Measurements from ENCODE around the gene ADM5.

ADM5 gene

DNA sequence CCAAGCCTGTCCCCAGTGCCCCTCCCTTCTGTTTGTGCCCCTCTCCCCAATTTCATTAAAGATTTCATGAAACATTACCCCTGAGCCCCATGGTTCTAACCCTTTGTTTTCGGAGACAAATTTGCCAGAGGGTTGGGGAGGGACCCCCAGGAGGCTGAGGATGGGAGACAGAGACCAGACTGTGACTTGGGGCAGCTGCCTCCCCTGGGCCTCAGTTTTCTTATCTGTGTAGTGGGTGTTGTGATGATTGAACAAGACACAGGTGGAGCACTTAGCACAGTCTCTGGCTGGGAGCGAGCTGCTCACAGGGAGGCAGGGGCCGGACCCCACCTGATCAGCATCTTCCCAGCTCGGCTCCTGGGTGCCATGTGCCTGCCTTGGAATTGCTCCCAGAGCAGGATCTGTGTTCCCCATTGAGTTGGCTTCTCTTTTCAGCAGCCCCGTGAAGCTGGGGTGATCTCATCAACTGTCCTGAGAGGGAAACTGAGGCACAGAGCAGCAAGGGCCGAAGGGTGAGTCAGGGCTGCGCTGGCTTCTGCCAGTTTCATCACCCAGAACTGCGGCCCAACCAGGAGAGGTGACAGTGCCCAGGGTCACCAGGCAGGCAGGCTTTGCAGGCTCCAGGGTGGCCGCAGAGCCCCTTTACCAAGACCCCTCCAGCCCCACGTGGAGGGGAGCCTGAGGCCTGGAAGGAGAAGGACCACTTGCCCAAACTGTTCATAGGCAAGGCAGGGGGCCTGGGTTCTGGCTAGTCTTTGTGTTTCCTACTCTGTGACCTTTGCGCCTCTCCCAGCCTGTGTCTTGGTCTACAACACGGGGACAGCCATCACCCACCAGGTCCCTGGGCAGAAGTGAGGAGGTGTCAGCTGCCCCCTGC is 30.6 kb upstream of the ADM5 start:
- no peak for DNase-seq (ENCODE audit: low spot score)

DNA sequence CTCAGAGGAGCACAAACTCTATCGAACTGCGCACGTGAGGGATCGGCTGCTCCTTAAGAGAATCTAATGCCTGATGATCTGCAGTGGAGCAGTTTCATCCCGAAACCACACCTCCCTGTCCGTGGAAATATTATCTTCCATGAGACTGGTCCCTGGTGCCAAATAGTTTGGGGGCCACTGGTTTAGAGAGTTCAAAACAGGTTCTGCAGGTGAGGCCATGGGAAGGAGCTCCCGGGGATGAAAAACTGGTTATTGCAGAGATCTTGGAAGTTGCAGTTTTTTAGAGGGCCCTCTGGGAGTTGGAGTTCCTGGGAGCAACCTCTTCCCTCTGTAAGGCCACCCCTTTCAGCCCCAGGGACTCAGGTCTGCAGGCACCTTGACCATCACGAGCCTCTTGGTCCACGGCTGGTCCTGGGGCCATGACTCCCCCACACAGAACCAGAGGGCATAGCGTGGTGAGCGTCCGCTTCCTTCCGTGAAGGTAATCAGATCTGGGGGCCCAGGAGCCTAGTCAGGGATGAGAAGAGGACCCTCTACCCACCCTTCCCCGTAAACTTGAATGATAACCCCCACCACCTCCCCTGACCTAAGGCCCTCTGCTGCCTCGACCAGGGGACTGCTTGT is 28.9 kb upstream of the ADM5 start:
- DNase-seq (ENCODE audit: low spot score) = no peak

DNA sequence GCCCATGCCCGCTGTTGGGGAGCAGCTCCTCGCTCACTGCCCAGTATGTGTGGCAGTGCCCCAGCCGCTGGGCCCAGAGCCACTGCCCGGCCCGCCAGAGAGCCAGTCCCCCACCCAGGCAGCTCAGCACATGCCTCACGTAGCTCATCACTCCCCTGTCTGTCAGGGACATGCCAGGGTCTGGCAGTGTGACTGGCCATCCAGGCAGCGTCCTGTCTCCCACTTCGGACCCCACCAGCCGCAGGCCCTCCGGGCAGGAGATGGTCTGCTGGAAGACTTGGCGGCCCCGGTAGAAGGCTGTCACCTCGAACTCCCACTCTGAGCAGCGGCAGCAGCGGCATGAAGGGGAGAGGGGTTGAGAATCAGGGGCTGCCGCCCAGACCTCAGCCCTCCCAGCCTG is 27.4 kb upstream of the ADM5 start:
- no peak for DNase-seq (ENCODE audit: low spot score)

DNA sequence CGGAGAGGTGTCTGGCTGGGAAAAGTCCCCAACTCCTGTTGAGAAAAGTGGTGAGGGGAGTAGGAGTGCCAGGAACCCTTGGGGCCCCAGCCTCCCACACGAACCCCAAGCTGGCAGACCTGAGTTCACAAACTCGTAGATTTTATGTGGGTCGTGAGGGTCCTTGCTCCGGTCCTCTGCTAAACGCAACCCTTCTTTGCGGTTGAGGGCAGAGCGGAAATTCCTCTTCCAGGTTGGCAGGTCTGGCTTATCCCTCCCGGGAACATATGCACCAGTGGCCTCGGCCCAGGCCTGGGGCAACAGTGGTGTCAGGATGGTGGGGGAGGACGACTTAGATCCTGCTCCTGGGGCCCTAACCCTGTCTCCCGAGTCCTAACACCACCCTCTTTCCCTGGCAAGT is 26.2 kb upstream of the ADM5 start:
- DNase-seq (ENCODE audit: low spot score) = no peak

- DNase-seq (ENCODE audit: low spot score) = peak; percentile 84
Measured at GRCh38 chr19:49664171-49665035, 25.0 kb upstream of the ADM5 start.

DNA sequence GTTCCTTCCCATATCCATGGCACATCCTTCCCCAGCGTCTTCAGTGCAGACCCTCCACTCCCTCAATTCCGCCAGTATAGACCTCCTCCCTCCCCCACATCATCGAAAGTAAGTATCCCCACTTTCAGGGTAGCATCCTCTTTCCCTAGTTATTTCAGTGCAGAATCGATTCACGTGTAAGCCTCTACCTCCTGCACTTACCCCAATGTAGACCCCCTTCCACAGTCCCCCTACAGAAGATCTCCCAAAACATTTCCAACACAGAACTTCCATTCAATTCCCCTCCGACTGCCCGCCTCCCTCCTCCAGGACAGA is 24.4 kb upstream of the ADM5 start:
- DNase-seq (ENCODE audit: low spot score) = no peak

DNA sequence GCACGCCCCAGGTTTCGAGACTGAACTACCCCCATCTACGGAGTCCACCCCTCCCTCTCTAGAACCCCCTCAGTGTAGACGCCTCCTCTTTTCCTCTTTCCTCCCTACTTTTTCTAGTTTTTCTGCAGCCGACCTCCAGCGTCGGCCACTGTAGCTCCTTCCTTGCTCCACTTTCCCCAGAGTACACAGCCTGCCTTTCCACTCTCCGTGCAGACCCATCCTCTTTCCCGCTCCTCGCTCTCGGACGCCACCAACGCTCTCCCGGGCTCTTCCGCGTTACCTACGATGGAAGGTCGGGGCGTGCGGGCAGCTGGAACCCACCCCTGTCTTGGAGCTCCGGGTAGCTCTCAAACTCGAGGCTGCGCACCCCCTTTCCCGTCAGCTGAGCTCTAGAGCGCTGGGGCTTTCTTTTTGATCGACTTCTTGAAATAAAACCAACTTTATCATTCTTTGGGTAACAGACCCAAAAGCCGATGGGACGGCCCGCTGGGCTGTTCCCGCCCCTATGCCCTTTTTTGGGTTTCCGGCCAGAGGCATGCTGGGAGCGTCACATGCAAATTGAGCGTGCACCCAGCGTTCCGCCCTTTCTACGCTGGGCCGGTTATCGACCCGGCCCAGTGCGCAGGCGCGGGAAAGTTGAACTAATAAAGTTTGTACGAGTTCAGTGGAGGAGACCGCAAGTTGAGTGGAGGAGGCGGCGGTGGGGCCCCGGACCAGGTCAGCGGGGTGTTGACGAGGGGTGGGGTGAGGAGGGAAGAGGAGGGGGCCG is 23.9 kb upstream of the ADM5 start, which contains the start of the genes BCL2L12 and IRF3:
BCL2L12 (plus strand) TSS at position 583 of the 769 bp plus-strand sequence. CDS start 760 bp downstream, outside the sequence.
IRF3 (minus strand) TSS at position 507 of the 769 bp plus-strand sequence. CDS start 1,019 bp downstream, outside the sequence.
- peak; percentile 95 for DNase-seq (ENCODE audit: low spot score)

- no peak for DNase-seq (ENCODE audit: low spot score)
Measured at GRCh38 chr19:49666120-49666444, 23.3 kb upstream of the ADM5 start.

- no peak for DNase-seq (ENCODE audit: low spot score)
Measured at GRCh38 chr19:49667473-49667872, 21.9 kb upstream of the ADM5 start.

- no peak for DNase-seq (ENCODE audit: low spot score)
Measured at GRCh38 chr19:49669516-49669915, 19.9 kb upstream of the ADM5 start.

DNA sequence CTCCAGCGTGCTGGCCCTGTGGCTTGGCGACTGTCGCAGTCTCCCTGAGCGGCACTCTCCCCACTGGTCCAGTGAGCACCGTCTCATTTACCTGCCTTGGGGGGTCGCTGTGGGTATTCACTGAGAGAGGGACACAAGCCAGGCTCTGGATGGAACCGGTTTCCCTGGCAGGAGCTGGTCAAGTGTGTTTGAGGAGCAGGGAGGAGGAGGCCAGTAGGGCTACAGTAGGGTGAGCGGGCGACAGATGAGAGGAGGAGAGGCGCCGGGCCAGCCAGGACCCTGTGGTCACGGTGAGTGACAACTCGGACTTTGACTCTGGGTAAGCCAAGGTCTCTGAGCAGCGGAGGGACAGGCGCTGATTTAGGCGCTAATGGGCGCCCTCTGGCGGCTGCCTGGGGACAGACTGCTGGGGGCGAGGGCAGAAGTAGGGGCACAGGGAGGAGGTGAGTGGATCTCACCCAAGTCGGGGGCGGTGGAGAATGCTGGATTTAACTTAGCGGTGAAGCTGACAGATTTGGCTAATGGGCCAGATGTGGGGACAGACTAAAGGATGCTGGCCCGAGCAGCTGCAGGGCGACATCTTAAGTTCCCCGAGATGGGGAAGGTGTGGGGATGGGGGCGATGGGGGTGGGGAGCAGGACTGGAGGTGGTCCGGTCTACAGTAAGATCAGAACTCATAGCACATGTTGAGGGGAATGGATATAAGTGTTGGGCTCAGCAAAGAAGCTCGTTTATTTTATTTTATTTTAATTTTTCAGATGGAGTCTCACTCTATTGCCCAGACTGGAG is 17.1 kb upstream of the ADM5 start:
- DNase-seq (ENCODE audit: low spot score) = peak; percentile 84

DNA sequence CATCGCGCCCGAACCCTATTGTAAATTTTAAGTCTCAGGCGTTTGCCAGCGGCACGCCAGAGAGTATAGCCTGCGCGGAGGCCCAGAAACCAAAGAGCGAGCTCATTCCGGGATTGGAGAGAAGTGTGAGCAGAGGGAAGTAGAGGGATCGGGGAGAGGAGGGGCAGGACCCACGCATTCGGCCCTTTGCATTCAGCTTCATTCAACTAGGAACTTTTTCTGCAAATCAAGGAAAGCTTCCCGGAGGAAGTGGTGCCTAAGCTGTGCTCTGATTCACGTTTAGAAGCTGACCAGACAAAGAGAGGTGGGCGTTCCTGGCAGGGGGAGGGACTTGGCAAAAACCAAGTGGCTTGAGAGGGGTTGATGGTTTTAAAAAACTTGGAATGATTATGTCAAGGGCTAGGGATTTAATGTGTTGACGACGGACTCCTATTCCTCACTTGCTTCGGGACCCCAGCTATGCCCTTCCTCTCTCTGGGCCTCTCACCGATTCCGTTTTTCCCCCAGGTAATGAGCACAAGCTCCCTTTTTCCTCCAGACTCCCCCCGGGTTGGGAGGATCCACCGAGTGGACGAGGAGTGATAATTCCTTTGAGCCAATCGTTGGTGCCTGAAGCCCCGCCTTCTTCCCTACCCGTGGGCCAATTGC is 13.1 kb upstream of the ADM5 start:
- no peak for DNase-seq (ENCODE audit: low spot score)

GRCh38 chr19:49676784-49677230 is 12.6 kb upstream of the ADM5 start:
- DNase-seq (ENCODE audit: low spot score) = peak; percentile 100

- DNase-seq (ENCODE audit: low spot score) = no peak
Measured at GRCh38 chr19:49677231-49677900, 12.0 kb upstream of the ADM5 start, which contains the start of gene PRMT1. TSS of gene PRMT1 (plus strand) at chr19:49677271. CDS start at chr19:49677281, 10 bp downstream.

DNA sequence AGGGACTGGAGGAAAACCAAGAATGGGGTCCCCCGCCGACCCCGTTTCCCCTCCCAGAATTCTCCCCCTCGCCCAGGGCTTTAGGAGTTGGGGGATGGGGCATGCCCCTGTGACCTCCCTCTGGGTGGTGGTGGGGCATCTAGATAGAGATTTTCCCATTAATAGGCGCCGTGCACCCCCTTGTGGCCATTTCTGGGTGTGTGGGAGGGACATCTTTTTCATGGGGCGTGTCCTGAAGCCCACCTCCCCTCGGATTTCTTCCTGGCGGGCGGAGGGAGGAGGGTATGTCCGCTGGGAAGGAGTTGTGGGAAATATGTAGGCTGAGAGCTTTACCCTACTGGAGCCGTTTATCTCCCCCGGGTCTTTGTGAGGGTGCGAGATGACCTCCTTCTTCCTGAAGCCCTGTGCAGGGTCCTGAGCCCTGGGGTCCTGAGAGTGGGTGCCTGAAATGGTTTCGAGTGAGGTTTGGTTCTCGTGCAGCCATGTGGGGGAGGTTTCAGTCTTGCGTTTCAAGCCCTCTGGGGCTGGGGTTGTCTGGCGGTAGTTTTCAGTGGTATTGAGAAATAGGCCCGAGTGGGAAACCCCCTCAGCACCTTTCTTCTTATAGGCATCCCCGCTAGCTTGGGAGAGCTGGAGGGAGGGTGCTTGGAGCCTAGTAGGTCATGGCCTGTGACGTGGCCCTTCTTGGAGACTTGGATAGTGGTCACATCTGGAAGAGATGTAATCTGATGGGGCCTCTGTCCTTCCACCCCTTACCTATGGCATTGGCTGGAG is 11.3 kb upstream of the ADM5 start:
- peak; percentile 85 for DNase-seq (ENCODE audit: low spot score)

- DNase-seq (ENCODE audit: low spot score) = no peak
Measured at GRCh38 chr19:49678985-49679770, 10.2 kb upstream of the ADM5 start.

GRCh38 chr19:49679771-49680413 is 9.5 kb upstream of the ADM5 start:
- no peak for DNase-seq (ENCODE audit: low spot score)
